Inflammatory macrophage treated with lipopolysaccharide for 1 hour (primary cell): ENCODE results near the gene ESRP2.

Experiments used
- DNase-seq, 2 donors: peaks; one replicate each; pipeline ENCODE4 v3.0.0-alpha.2; 2020 to 2022

ESRP2 gene

DNA sequence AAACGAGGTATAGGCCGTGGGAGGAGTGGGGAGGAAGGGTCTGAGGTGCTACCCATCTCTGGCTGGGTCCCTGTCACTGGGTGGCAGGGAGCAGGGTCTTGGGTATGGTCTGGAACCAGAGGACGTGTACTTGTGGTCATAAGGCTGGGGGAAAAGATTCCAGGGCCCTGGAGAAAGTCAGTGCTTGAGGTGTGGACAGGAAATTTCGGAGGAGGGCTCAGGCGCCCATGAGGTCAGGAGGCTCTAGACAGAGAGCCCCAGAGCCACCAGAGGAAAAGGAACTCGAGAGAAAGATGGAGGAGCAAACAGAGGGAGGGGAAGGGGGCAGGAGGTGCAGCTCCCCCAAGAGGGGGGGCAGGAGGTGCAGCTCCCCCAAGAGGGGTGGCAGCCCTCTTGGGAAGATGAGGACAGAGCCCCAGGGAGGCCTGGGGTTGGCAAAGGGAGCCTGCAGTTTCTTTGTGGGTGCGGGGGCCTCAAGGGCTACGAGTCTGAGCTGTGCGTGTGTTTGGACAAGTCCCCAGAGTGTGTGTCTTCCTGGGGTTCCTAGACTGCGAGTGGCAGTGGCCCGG lies 27.7 kb upstream of the ESRP2 start:
- DNase-seq = no peak

DNA sequence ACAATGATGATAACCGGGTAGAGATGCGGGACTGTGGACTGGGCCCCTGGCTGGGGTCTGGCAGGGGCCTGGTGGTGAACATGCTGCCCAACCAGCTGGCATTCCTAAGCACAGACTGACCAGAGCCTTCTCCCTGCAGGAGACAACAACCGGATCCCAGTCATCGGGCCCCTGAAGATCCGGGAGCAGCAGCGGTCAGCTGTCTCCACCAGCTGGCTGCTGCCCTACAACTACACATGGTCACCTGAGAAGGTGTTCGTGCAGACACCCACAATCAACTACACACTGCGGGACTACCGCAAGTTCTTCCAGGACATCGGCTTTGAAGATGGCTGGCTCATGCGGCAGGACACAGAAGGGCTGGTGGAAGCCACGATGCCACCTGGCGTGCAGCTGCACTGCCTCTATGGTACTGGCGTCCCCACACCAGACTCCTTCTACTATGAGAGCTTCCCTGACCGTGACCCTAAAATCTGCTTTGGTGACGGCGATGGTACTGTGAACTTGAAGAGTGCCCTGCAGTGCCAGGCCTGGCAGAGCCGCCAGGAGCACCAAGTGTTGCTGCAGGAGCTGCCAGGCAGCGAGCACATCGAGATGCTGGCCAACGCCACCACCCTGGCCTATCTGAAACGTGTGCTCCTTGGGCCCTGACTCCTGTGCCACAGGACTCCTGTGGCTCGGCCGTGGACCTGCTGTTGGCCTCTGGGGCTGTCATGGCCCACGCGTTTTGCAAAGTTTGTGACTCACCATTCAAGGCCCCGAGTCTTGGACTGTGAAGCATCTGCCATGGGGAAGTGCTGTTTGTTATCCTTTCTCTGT lies 23.3 kb upstream of the ESRP2 start:
- no peak for DNase-seq

DNA sequence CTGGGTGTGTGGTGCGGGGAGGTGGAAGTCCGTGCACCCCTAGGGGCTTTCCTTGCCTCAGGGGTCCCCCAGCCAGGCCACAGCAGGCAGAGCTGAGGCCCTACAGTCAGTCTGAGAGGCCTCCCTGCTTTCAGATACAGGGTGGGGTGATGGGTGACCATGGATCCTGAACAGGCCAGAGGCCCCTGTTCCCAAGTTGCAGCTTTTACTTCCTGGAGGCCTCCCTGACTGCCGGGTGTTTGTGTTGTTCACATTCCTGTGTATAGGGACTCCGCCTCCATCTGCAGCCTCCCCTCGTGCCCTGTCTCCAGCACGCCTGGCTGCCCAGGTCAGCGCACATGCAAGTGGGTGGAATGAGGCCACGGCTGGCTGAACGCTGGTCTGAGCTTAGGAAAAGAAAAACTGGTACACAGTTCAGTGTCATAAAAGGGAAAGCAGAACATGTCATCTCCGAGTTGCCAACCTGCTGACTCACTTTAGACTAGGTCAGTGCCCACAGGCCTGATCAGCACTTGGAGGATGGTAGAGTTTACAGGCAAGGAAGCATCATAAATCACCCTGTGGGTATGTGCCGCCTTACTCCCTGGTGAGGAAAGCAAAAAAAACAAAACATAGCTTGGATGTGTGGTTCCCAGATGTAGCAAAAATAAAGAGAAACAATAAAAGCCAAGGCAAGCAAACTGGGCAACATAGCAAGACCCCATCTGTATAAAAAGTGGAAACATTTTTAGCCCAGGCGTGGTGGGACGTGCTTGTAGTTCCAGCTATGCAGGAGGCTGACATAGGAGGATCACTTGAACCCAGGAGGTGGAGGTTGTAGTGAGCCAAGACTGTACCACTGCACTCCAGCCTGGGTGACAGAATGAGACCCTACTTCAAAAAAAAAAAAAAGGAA lies 22.2 kb upstream of the ESRP2 start:
- peak; percentile 47 to 74 for DNase-seq

DNA sequence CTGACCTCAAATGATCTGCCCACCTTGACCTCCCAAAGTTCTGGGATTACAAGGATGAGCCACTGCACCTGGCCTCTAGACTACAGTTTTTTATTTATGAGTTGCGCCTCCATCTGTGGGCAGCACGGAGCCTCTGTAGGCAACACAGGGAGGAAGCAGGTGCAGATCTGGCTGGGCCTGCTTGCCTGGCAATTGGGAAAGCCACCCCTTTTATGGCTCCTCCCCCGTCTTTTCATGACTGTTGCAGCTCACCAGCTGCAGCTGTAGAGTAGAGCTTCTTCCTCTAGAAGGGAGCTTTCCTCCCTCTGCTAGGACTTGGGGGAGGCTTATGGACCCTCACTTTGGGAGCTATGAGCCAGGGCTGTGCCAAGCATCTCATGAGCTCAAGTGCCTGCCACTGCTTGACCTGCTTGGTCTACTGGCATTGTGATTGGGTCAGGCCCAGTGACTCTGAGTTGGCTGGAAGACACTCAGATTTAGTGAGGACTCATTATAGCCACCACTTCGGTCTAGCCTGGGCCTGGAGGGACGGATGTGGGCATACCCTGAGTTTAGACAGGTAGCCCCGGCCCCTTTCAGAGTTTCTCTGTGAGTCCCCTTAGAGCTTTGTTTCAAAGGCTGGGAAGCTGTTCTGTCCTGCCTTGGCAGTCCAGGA lies 21.5 kb upstream of the ESRP2 start:
- peak in 1 of 2 donors; percentile 23 for DNase-seq

DNA sequence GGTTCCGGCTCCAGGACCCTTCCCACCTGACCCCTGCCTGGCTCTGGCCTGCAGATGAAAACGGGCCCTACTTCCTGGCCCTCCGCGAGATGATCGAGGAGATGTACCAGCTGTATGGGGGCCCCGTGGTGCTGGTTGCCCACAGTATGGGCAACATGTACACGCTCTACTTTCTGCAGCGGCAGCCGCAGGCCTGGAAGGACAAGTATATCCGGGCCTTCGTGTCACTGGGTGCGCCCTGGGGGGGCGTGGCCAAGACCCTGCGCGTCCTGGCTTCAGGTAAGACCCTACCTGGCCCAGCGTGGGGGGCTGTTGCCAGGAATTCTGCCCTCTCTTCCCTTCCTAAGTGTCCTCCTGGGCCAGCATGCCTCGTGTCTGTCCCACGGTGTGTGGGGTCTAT lies 19.8 kb upstream of the ESRP2 start:
- DNase-seq = no peak

DNA sequence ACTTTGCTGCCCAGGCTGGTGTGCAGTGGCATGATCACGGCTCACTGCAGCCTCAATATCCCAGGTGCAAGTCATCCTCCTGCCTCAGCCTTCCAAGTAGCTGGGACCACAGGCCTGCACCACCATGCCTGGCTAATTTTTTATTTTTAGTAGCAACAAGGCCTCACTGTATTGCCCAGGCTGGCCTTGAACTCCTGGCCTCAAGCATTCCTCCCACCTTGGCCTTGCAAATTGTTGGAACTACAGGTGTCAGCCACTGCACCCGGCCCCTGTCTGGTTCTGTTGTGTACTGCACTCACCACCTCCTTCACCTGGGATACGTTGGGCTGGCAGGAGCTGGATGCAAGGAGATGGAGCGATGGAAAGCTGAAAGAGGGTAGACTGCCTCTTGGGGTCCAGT lies 17.8 kb upstream of the ESRP2 start:
- no peak for DNase-seq

DNA sequence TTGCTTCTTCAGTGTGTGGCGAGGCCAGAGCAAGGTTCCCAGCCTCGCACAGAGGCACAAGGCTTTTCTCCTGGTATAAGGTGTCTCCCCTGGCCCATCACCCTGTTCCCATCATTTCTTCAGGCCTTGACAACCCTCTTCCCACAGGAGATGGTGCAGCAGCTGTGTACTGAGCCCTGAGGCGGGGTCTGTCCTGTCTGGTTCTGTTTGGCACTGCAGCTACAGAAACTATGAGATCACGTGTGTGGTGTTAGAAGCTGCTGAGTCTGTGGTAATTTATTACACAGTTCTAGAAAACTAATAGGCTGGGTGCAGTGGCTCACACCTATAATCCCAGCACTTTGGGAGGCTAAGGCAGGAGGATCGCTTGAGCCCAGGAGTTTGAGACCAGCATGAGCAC lies 16.5 kb upstream of the ESRP2 start:
- no peak for DNase-seq

DNA sequence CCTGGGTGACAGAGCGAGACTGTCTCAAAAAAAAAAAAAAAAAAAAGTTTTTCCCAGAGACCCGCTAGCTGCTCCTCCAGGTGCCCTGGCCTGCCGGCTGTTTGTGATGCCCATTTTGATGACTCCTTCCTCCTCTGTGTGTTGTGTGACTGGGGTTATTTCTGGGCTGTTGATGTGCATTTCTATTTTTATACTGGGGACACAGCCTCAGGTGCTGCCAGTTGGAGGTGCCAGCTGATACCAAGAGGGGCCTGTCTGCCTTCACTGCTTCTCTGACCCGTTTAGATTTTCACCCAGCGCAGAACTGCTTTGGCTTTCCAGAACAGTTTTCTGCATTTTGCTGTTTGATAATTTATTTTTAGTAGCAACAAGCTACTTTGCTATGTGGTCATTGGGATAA lies 15.9 kb upstream of the ESRP2 start:
- DNase-seq = no peak

DNA sequence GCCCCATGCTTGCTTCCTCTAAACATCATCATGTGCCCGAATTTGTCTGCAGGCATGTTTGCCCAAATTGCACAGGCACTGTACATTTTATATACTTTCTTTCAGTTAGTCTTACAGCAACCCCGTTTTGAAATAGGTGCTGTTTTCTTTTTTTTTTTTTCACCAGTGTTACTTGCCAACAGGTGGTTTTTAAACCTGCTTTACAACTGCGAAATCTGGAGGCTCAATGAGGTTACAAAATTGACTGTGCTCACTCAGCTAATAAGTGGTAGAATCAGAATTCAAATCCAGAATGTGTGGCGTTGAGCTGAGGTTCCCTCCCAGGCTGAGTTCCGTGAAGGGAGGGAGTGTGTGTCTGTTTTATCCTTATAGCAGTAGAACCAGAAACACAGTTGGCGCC lies 15.0 kb upstream of the ESRP2 start:
- no peak for DNase-seq

DNA sequence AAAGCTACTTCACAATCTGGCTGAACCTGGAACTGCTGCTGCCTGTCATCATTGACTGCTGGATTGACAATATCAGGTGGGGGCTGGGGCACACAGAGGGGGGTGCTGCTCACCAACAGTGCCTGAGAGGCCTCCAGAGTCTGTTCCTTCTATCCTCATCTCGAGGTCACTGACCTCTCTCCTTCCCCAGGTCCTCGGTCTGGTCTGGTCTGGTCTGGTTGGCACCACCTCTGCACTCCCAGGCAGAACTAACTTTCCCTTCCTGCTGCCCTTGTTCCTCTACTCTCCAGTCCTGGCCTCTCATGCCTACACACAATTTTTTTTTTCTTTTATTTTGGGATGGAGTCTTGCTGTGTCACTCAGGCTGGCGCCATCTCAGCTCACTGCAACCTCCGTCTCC lies 13.4 kb upstream of the ESRP2 start:
- no peak for DNase-seq

DNA sequence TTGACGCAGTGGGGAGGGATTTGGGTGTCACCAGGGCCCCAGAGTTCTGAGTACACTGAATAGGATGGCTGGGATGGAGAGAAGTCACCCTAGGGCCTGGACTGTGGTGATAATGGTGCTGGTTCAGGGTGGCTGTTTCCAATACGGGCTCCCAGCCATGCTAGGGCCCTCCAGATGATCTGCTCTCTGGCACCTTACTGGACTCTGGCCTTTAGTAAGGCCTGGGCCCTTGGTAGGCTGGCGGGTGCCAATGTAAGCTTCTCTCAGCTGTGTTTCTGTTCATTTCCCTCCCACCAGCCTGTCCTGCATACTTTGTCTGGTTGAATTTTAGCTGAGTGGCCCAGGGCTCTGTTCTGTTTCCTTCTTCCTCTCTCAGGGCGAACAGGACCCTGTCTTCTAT lies 12.0 kb upstream of the ESRP2 start:
- no peak for DNase-seq

DNA sequence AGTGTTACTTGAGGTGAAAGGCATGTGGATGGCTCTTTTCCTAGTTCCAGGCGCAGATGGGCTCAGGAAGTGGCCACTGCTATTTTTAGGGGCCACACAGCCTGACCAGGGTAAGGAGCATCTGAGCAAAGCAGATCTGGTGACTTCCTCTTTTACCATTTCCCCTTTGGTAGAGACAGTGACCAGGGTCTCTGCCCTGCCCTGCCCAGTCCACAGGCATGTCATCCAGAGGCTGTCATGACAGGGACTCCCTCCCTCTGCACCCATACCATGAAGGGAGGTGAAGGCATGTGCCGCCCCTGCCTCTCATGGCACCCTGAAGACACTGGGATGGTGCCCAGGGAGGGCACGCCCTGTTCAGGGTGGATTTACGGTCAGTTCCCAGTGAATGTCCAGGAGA lies 11.5 kb upstream of the ESRP2 start:
- peak; percentile 63 to 69 for DNase-seq

DNA sequence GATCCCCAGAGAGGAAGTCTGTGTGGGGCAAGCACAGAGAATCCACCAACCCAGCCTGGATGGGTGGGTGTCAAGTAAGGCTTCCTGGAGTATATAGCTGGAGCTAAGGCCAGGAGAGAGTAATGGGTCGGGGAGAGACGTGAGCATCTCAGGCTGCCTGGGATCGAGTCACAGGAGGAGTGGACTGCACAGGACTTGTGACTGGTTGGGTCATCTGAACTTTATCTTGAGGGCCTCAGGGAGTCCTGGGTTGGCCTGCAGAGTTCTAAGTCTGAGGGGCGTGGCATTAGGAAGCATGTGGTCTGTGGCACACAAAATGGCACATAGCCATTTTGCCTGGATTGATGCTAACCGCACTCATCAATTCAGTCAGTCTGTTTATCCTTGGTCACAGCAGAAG lies 10.7 kb upstream of the ESRP2 start:
- peak; percentile 31 to 43 for DNase-seq

DNA sequence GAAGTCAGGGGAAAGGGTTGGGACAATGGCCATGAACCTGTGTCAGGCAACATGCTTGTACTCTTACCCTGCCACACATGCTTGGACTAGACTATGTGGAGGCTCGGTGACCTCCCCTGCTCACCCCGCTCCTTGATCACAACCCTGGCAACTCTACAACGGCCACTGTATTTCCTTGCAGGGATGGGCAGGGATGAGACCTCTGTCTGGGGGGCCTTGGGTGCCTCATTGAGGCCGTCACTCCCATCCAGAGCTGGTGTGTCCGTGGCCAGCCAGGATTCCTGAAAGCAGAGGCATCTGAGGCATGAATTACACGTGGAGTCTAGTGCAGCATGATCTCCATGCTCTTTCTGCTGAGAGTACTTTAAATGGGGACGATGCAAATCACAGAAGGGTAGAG lies 10.2 kb upstream of the ESRP2 start:
- DNase-seq = no peak

DNA sequence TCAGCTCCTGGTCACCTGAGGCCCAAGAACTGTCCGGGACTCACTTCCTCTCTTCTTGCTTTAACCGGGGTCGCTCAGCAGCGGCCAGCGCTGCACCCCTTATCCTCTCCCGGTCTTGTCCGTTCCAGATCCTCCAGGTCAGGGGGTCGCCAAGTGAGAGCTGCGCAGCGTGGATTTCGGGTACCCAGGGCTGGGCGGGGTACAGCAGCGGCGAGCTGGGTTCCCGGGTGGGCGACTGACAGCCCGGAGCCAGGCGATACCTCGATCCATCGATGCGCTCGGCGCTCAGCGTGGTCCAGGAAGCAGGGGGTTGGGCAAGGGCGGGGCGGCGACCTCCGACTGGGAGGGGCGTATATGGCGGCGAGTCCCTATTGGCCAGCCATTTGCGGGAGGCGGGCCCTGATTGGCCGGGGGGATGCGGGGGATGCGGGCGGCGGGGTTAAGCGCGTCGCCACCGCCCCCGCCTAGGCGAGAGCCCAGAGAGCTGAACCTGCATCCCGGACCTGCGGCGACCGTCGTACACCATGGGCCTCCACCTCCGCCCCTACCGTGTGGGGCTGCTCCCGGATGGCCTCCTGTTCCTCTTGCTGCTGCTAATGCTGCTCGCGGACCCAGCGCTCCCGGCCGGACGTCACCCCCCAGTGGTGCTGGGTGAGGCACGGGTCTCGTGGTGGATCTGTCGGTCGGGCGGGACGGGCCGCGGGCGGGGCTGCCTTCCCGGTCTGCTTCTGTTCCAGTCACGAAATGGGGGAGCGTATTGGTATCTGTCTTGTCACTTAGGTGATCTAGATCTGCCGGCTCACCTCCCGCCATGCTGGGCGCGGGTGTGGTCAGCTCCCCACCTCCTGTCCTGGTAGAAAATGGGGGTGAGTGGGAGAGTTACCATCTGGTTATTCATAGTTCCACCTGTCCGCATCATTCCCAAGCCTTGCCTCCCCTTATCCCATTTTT lies 9.3 kb upstream of the ESRP2 start, which contains the start of gene PLA2G15:
Gene PLA2G15, plus strand, starts transcription at position 471 of the 951 bp plus-strand sequence. Its CDS starts 54 bp downstream, at position 525.
- DNase-seq = peak; percentile 87 to 95

DNA sequence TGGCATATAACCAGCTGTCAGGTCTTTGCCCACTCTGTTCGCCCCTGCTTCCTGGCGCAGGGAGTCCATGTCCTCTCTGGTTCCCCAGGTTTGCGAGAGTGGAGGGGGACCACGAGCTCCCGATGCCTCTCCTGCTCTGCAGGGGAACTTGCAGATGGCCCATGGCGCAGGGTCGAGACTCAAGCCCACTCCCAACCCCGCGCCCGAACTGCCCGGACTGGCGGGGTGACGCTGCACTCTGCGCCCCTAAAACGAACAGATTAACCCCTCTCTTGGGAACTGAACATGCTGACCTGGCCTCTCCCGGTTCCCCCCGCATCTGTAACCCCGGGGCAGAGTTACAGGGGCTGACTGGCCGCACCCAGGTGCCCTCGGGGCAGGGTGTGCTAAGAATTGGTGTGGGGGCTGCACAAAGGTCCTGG lies 8.6 kb upstream of the ESRP2 start:
- no peak for DNase-seq

DNA sequence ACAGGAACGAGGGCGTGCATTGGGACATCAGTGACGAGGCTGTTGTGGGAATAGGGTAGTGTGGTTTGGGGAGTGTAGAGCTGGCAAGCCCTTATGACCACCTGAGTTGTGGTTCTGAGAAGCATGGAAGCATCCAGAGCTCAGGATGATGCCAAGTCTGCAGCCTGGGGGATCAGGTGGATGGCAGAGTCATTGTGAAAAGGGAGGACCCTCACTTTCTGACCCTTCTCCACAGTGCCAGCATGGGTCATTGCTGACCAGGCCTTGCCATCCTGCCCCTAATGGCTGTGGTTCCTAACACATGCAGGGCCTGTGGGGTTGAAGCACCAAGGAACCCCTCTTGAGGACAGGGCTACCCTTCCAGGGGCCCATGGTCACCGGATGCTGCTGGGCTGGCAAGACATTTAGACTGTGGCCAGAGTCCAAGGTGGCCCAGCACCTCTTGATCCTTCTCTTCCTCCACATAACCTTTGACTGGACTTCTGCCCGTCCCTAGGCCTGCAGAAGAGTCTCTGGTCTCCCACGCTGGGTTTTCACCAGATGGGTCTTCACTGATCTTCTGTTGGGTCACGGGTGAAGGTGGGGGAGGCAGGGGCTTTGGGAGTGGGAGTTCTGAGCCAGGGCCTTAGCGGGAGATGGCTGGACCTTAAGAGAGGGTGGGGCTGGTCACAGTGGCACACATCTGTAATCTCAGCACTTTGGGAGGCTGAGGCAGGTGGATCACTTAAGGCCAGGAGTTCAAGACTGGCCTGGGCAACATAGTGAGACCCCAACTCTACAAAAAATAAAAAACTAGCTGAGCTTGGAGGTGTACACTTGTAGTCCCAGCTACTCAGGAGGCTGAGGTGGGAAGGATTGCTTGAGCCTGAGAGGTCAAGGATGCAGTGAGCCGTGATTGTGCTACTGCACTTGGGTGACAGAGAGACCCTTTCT lies 7.3 kb upstream of the ESRP2 start:
- no peak for DNase-seq

DNA sequence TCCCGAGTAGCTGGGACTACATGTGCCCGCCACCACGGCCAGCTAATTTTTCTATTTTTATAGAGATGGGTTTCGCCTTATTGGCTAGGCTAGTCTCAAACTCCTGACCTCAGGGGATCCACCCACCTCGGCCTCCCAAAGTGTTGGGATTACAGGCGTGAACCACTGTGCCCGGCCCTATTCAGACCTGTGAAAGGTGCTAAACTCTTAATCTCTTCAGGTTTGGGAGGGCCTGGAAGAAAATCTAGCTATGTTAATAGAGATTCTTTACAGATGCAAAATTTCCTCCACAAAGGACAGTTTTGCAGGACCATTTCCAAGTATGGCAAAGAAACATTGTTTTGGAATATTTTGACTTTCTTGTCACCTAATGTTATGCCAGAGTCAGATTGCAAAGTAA lies 6.2 kb upstream of the ESRP2 start:
- DNase-seq = no peak

DNA sequence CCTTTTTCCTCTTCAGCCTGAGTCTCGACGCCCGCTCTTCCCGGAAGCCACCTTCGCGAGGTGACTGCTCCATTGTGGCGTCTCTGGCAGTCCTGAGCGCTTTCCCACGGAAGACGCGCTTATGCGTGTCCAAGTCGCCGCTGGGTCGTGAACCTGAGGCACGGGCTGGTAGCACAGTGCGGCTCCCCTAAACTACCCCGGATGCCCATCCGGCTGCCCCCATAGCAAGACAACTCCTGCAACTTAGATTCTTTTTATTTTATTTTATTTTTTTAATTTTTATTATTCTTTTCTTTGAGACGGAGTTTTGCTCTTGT lies 2.1 kb upstream of the ESRP2 start:
- no peak for DNase-seq

DNA sequence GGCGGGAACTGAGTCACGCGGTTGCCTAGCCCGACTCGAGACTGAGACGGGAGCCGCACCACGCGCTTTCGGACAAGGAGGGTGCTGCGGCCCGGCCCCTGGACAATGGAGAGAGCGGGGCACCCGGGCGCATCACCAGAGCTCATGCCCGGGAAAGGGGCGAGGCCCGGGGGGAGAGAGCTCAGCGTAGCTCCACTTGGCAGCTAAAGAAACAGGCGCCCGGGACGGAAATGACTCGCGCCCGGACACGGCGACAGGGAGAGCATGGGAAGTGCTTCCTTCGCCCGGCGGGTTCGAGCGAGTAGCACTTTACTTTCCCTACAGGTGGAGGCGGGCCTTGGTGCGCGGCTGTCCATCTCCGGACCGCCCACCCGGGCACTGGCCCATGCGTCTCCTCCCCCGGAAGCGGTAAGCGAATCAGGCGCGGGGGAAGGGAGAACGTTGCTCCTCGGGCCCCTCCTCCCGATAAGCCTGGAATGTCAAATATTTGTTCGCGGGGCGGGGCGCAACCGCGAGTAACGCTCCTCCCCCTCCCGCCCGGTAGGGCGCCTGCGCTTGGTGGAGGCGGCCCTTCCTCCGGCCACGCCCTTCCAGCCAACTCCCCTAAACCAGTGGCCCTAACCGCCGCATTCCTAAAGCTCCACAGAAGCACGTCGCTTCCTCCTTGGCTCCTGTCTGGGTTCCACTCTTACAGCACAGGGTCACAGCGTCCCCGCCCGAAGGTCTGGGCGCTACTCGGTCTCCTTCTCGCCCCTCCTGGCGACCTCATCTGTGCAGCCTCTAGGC lies 1.5 kb upstream of the ESRP2 start:
- DNase-seq = peak; percentile 95 to 98
